C1 segment of cervical spinal cord (tissue), 14 donors: ENCODE measurements around the gene HOXA11.
A peak's percentile ranks its signal among the peaks of the same experiment; 100 is the strongest.

Source experiments
- DNase-seq, 14 donors: peaks; one replicate each; lab custom pipeline; 2025; lab: John Stamatoyannopoulos, UW

HOXA11 gene

DNA sequence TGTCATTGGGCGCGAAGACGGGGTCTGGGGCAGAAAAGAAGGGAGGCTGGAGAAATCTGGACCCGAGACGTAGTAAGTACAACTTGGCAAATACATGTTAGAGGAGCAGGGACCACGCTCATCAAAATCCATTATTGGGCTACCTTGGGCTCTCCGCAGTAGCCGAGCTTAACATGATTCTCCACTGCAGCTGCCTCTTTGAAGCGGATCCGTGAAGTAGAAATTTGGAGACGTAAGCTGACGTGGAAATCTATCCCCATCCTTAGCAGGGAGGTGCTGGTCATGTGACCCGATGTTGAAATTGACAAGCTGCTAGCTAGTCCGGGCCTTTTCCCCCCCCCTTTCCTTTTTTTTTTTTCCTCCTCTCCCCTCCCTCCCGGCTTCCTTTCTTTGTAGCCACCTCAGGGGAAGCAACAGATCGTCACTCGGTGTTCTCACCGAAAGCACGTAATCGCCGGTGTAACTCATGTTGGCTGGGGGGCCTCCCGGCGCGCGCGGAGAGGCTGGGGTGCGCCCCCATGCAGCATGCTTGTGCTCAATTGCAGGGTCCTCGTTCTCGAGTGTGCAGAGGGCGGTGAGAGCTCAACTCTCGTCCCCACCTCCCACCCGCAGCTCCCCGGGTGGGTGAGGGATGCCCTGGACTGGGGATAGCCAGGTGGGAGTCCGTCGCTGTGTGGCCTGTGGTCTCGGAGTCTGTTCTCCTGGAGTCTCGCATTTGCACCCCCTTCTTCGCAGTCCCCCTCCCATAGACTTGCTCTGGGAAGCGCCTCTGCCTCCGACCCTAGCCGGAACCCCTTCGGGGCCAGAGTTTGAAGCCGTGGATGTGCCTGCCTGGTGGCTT lies at the start of gene HOXA11:
HOXA11 (minus strand) TSS at position 220 of the 841 bp plus-strand sequence; CDS start at position 132, 88 bp downstream.
- DNase-seq: no peak

DNA sequence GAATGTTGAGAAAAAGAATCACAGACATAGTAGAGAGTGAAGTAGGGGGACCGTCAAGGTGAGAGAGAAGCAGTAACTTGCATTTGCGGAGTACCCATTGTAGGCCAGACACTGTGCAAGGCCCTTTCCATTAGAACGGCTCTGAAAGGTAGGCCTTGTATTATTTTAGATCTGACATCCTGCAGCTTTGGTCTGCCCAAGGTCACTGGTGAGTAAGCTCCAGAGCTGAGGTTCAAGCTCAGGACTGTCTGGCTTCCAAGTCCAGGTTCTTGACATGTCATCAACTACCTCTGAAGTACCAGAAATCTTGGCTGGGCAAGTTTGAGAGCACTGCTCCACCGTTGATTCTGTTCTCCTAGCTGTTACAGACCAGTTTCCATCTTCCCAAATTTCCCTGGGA lies 44.4 kb upstream of the HOXA11 start:
- DNase-seq: no peak

DNA sequence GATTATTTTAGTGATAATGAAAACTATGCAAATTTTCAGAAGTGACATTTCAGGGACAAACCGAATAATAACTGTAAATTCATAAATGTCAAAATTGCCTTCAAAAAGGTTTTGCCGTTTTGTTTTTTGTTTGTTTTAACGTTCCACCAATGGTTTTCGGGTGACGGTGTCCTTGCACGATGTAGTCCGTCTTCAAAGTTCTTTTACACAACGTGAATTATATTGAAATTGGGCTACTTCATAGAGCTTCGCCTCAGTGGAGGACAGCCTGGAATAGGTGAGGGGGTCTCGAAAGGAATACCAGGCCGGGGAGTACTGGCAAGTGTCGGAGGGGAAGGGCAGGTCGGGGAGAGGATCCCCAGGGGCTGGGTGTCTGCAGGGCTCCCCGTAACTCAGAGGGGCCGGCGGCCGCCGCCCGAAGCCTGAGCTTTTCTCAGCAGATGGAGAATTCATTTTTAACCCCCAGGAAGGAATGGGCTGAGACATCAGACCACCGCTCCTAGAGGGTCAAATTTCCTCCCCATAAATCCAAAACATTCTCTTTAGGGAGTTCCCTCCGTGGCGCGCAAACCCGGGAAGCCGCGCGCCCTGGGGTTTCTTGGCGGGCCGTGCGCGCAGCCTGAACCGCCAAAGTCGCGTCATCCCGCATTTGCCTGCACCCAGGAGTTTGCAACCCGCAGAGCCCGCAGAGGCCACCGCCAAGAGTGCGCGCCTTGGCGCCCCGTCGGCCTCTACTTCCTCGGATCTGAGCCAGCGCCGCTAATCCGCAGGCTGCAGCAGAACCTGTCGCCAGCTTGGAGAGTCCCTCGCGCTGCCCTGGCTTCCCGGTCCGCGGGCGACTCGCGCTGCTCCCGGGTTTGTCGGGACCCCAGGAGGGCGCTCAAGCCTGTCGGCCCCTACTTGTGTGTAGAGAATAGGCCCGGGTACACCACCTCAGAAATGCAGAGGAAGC lies 40.2 kb upstream of the HOXA11 start:
- no peak for DNase-seq

DNA sequence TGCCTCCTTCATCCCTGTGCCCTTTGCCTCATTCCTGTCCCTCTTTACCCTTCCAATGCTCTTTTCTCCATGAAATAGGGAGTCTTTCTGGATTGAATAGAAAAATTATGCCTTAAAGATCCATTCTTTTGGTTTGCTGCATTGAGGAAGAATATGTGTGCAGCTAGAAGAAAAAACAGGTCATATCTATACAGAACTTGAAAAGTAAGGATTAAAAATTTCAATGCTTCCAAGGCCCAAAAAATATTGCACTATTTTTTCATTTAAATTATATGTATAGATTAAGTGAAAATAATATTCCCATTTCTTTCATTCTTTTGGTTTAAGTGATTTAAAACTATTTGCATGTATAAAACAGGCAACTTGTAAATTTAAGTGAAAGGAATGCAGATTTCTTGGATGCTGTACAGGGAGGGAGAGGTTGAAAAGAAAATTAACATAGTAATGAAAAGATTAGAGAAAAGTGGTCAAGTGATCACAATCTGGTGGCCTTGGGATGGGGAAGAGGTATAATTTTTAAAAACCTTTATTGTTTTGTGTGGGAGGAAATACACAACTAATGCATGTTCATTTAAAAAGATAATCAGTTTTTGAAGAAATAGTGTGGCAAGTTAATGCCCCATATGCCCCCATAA lies 39.0 kb upstream of the HOXA11 start:
- no peak for DNase-seq

DNA sequence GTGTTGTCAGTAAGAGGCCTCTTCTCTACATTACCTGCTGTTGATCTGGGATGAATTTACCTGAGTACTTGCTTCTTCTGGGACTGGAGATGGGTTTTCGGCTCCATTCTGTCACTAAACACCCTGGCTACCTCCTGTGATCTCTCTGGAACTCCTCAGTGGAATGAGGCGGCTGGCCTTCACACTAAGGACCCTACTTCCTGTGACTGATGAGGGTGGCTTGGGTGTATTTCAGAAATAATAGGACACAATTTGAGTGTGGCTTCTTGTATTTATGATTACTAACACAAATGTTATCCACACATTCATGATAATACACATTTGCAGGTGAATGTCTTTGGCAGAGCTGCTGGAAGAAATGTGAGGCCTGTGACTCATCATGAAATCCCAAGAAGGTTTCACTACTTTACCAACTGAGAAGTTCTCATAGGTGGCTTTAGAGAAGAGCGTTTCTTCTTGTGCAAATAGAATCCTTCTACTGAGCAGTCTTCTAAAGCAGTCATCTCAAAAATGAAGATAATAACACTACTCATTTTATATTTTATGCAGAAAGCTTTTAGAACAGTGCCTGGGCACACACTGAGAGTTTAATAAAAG lies 36.3 kb upstream of the HOXA11 start:
- no peak for DNase-seq

DNA sequence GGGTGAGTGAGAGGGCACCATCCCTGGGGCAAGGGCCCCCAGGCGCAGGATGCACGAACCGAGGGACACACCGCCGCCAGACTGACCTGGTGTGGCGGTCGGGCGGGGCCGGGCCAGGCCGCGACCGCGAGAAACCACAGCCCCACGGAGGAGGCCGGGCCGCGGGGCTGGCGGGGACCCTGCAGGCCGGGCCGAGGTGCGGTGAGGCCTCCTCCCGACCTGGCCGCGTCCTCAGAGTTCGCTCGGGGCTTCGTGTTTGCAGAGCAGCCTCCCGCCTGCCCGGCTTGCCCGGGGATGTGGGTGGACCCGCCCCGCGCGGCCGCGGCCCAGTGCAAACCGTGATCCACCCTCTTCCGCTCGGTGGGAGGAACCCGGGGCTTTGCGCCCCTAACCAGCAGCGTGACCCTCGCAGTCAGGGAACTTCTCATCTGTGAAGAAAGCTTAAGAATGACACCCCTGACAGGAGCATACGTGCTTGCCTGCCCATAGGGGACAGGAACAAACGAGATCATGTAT lies 35.5 kb upstream of the HOXA11 start:
- no peak for DNase-seq

DNA sequence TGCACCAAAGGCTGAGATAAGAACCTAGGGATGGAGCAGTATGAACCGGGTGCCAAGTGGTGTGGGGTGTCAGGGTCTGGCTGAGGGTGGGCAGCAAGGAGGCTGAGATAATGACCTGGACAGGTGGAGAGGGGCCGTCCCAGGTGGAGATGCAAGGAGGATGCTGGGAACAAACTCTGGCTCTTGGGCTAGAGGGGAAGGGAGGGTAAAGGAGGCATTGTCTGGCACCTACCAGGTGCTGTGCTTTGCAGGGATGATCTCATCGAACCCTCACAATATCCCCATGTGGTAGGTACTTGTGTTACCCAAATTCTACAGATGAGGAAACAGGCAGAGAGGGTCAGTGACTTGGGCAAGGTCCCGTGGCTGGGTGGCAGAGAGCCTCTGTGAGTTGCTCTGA lies 34.8 kb upstream of the HOXA11 start:
- no peak for DNase-seq

DNA sequence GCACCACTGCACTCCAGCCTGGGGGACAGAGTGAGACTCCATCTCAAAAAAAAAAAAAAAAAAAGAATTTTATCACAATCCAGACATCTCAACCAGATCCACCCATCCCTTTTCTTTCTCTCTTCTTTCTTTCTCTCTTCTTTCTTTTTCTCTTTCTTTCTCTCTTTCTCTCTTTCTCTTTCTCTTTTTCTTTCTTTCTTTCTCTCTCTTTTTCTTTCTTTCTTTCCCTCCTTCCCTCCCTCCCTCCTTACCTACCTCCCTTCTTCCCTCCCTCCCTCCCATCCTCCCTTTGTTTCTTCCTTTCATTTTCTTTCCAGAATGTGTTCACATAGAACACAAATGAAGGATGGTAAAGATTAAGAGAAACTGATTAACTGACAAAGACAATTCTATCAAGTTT lies 32.9 kb upstream of the HOXA11 start:
- DNase-seq: no peak

DNA sequence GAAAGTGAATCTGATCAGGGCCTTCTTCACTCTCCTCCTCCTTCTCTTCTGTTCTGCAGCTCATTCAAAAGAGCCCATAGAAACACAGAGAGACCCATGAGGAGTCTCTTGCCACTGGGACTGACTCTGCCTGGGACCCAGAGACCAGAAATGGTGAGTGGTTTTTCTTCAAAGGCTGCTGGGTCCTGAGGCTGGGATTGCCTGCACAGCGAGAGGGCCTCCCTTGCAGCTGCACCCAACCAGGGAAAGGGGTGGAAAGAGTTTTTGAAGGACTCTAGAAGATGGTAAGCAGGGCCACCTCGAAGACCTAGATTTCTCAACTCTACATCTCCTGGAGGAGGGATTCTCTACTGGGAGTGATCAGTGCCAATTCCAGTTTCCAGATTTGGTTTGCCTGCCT lies 30.3 kb upstream of the HOXA11 start:
- DNase-seq: no peak

DNA sequence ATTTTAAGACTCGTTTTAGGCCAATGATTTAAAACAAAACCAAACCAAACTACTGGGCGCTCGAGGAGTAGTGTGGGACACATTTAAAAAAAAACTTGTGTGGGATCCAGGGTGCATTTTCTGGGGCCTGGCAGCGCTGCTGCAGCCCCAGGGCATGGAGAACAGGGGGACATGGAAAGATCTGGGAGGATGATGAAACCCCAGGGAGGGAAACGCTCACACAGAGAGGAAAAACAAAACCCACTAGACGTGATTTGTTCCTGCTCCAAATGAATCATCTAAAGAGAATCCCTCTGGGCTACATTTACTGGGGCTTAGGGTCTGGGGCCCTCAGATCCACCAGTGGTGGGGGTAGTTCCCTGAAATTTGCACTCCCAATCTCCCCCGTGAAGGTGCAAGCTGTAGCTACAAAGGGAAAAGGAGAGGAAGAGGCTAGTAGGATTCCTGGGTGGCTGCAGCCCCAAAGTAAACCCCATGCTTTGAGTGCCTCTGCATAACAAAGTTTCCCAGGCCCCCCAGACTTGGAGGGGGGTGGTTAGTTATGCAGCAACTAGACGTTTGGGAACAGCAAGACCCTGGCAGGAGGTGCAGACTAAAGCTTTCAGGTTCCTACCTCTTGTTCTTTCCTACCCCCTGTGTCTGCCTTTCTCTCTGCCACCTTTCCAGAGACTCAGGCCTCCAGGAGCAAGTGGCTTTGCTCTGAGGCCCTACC lies 29.4 kb upstream of the HOXA11 start:
- DNase-seq: no peak

DNA sequence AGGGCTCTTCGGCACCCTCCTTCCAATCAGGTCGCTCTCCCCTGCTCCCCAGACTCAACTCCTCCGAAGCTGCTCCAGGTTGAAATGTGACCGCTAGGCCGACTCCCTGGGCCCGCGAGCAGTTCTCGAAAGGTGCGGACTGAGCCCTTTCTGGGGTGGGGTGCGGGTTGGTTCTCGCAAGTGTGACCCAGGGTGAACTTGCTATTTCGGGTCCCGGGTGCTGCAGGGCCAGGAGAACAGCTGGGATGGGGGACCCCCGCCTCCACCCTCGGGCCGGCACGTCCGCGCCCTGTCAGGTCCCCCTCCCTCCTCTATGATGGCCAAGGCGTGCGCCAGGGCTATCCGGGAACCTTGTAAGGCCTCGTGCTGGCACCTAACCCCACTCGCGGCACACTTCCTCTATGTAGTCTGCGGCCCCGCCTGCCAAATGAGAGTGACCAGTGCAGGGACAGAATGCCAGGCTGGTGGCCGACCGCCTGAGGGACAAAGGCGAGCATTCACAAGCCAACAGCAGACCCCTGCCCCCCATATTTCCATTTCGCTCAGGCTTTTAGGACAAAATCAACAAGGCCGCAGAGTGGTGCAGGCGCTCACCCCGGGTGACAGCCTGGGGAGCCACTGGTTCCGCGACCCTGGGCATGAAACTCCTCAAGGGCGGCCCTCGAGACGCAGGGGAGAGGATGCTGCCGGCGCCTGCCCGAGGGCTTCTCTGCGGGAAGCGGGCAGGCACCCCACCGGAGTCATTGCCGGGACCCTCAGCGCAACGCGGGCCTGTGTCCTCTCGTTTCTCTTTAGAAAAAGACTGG lies 28.6 kb upstream of the HOXA11 start:
- DNase-seq: no peak

DNA sequence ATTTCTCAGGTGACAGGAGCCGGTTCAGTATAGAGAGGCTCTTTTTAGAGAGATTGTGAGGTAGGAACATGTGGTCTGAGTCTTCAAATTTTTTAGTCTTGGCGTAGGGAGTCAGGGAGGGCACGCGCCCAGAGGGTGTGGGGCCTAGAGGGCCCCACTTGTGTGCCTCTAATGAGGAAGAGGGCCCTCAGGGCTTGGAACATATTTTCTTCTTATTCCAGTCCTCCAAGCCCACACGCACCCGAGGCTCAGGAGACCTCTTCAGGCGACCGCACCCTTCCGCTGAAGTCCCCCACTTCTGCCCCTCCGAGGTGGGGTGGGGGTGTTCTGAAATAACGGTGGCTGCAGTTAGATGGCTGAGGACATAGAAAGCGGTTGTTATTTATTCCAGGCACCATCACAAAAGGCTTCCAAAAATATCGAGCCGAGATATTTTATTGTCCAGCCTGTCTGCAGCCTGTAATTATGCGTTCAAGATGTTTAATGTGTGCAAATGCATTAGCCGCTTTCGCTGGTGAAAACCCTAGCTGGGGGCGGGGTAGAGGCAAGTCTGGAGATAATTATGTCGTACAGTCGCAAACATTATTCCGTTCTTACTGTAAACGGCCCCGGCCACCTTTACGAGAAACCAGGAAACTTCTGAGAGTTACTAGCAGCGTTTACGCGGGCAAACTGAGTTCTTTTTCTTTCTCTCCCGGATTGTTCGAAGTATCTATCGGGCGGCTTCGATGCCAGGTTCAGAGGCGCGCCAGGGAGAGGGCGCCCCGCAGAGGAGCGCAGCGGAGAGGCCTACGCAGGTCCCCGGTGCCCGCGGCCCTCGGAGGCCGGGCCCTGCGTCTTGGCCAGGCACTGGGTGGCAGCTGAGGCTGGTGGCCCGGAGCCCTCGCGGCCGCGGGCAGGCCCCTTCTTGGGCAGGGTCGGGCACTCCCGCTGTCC lies 27.7 kb upstream of the HOXA11 start:
- DNase-seq: no peak

DNA sequence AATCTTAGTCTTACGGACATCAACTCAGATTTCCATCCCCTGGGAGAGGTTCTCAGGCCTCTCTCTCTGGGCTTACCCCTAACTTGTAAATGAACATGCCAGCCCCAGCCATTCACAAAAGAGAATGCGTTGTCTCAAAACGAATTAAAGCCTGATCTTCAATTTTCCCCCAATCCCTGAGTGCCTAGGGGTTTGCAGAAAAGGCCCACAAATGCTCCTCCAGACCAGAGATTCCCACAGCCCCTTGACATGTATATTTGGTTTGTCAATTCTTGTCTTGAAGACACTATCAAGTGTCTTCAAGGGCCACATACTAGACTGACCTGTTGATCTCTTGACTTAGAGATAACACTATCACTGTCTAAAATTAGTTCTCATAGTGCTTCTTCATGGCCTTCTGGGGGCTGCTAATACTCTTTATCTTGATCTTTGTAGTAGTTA lies 26.8 kb upstream of the HOXA11 start:
- DNase-seq: no peak

DNA sequence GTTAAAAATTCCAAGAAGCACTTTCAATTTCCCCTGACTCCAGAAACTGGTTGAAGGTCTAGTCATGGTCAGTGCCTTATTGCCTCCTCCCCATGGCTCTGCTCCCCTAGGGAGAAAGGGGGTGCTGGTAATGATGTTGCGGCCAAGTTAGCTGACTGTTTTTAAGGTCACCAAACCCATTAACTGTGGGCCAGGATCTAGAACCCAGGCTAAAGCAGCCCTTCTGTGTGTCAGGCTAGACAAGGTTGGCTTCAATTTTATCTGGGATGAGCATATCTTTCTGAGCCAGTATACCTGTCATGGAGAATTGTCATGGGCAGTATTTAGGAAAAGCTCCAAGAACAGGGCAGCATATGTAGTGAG lies 26.0 kb upstream of the HOXA11 start:
- no peak for DNase-seq

DNA sequence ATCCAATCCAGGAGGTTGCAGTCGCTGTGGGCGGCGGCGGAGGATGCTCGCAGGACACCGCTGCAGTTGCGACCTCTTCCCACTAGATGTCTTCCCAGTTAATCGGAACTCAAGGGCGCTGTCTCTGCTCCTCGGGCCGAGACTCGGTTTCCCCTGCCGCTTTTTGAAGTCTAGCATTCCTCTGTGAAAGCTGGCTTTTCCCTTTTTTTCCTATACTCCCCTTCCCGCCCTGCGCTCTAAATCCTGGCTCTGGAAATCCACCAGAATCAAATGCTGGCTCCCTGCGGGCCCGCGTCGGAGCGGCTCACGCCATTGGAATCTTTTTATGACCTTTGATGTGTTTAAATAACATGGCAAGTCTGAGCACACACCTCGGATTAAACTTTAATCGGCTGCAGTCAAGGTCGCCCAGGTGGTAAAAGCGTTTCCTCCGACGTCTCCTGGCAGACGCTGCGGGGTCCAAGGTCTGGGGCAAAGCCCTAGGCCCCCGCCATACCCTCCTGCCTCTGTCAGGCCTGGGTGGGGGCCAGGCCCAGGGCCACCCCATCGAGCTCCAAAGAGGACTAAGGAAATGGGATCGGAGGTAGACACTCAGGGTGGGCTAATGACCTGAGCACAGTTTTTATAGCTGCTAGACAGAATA lies 25.5 kb upstream of the HOXA11 start:
- peak in 3 of 14 donors; percentile 7 to 19 (median 18) for DNase-seq

DNA sequence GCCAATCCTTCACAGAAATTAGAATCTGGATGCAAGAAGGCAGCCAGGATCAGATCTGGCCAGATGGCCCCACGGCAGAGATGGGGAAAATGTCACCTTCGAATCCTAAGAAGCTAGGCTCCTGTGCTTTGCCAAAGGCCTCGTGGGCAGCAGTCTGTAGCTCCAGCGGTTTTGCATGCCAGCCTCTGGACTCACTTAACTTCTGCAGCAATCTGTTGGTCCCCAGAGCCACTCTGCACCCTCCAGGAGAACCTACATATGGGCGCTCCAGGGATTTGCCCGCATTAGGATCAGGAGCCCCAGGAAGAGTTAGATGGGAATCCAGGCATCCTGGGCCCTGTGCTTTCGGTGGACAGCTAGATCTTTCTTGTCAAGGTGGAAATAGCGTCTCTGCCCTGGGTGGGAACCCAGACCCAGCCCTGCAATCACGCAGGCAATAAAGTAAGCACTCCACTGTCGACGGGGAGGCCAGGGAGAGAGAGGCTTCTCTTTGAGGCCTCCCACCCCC lies 25.0 kb upstream of the HOXA11 start:
- no peak for DNase-seq

DNA sequence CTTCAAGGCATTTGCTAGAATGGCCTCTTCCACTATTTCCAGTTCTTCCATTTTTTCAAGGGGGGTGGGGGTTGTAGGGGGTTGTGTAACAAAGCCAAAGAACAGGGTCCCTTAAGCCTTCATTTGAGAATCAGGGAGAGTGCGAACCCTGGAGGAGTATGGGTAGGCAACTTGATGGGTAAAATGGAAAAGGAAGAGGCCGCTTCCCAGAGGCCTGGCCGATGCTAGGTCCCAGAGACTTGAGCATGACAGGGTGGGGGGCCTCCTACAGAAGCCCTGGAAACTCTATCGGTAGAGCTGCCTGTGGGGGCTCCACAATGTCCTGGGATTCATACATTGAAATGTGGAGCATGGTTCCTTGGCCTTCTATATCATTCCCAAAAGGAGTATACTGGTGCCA lies 24.0 kb upstream of the HOXA11 start:
- no peak for DNase-seq

DNA sequence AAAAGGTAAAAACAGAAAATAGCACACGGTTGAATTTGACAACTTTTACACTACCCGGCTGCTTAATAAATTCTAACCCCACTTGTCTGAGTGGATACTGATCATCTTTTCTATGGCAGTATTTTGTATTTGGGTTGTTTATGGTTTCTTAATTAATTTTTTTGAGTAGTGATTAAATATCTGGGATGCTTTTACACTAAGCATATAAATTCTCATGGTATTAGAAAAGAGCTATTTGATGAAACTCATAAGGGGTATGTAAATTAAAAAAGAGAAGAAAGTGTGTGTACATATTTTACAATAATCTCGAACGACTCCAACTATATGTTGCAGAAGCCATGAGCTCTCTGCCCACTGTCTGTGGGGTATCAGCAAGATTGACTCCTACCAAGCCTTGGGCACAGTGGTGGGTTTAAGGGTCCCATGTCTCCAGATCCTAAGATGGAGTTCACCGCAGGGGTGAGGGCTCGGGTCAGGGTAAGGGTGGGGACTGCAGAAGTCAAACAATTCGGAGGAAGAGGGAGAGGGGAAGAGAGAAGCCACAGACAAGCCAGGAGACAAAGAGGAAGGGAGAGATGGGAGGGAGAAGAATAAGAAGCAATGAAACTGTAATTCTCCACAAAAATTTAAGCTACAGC lies 22.4 kb upstream of the HOXA11 start:
- DNase-seq: no peak
